ENCODE results near the gene GPC3.

The GPC3 gene

DNA sequence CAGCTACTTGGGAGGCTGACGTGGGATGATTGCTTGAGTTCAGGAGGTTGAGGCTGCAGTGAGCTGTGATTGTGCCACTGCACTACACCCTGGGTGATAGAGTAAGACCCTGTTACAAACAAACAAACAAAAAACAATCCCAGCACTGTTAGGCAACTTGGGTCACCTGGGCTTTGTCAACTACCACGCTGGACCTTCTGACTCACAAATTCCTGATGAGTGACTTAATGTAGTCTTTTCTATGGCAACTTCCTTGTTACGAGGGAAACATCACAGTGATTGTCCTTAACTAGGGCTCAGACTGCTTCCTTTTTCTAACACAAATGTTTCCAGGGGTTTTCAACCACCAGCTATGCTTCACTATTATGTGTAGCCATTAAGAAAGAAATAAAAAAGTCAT is 441.3 kb downstream of the GPC3 start:
- TF ChIP-seq, protein P1, sequence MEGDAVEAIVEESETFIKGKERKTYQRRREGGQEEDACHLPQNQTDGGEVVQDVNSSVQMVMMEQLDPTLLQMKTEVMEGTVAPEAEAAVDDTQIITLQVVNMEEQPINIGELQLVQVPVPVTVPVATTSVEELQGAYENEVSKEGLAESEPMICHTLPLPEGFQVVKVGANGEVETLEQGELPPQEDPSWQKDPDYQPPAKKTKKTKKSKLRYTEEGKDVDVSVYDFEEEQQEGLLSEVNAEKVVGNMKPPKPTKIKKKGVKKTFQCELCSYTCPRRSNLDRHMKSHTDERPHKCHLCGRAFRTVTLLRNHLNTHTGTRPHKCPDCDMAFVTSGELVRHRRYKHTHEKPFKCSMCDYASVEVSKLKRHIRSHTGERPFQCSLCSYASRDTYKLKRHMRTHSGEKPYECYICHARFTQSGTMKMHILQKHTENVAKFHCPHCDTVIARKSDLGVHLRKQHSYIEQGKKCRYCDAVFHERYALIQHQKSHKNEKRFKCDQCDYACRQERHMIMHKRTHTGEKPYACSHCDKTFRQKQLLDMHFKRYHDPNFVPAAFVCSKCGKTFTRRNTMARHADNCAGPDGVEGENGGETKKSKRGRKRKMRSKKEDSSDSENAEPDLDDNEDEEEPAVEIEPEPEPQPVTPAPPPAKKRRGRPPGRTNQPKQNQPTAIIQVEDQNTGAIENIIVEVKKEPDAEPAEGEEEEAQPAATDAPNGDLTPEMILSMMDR (conservative IDR thresholded peaks at IDR 0.05; ENCODE audit: low read depth, low read length), result no peak
- no peak overlapping the region for H3K4me3 ChIP-seq (ENCODE audit: low read depth, low read length)
- DNase-seq (ENCODE audit: low read depth), result peak; percentile 53

DNA sequence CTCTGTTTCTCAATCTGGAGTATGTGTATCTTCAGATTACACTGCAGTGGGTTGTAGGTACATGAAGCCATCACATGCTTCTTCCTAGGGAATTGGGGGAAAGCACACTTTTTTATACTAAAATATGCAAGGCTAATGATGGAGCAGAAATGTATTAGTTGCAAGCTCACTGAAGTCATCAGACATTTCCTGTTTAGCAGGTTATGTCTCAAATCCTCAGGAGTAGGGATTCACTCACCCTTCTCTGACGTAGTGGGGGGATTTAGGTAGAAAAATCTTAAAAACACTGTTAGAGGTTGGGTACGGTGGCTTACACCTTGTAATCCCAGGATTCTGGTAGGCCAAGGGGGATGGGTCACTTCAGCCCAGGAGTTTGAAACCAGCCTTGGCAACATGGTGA is 441.7 kb downstream of the GPC3 start:
- no peak overlapping the region for H3K4me3 ChIP-seq (ENCODE audit: low read depth, low read length)
- DNase-seq (ENCODE audit: low read depth), result no peak
- TF ChIP-seq, protein P1 (conservative IDR thresholded peaks at IDR 0.05; ENCODE audit: low read depth, low read length), result no peak

DNA sequence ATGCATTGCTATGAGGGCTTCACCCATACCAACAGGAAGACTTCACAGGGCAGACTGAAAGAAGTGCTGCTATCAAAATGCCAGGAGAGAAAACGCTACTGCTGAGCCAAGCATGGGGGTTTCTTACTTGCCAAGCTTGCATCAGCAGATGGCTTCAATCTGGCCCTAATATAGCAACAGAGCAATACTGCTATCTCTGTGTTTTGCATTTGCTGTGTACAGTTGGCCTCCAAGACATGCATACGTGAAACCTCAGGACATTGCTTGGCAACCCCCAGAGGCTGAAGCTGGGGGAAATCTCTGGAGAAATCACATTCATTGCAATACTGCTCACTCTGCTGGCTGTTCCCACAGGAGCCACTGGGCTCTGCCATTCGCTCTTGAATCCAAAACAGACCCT is 442.9 kb downstream of the GPC3 start:
- H3K4me3 ChIP-seq (ENCODE audit: low read depth, low read length), result no peak overlapping the region
- TF ChIP-seq, protein P1 (conservative IDR thresholded peaks at IDR 0.05; ENCODE audit: low read depth, low read length), result no peak

DNA sequence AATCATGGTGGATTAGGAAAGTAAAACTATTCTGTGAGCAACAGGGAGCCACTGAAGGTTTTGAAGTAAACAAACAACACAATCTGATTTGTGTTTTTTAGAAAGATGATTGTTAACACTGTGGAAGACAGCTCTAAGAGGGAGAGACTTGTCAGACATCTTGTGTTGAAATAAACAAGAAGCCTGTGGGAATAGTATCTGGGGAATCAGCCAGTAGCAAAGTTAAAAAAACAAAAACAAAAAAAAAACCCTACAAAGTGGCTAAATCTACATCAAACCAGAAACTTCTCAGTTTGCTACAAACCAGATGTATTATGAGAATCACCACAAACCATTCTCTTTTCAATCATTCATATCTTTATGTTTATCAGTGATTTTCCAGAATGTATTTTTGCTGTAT is 444.4 kb downstream of the GPC3 start:
- no peak overlapping the region for H3K4me3 ChIP-seq (ENCODE audit: low read depth, low read length)
- DNase-seq (ENCODE audit: low read depth), result no peak
- TF ChIP-seq, protein P1 (conservative IDR thresholded peaks at IDR 0.05; ENCODE audit: low read depth, low read length), result no peak

More for the DNA sequence above, 442.9 kb downstream of the GPC3 start:
- DNase-seq (ENCODE audit: low read depth), result no peak

DNA sequence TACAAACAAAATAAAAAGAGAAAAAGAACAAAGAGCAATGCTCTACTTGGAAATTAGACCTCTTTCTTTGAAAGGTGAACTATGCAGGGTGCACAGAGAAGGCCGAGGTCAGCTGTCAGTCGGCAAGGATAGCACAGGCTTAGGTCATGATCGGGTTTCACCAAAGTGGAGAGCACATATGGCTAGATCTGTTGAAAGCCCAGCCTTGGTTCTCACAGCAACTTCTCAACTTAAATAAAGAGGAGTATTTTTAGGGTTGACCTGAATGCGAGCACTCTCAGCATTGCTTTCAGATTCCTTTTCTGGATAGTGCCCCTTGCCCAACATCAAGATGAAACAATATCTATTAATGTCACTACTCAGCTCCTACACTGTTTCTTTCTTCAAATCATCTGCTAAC is 447.2 kb downstream of the GPC3 start:
- H3K4me3 ChIP-seq (ENCODE audit: low read depth, low read length), result no peak overlapping the region
- TF ChIP-seq, protein P1 (conservative IDR thresholded peaks at IDR 0.05; ENCODE audit: low read depth, low read length), result no peak
- DNase-seq (ENCODE audit: low read depth), result no peak

DNA sequence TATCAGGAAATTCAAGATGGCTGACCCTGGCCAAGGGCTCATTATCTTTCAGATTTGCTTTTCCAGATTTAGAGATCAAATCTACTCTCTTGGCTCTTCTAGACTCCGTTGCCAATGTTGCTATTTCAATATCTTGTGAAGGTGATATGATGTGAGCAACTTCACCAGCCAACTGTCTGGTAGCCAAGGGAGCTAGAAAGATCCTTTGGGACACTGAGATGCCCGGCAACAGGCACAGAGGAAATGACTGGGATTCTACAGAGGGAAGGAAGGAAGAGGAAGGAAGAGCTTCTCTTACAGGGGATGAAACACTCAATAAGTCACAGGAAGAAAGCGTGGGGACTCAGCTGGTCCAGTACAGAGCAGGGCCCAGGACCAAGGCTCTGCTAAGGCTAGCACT is 448.3 kb downstream of the GPC3 start:
- TF ChIP-seq, protein P1 (conservative IDR thresholded peaks at IDR 0.05; ENCODE audit: low read depth, low read length), result no peak
- H3K4me3 ChIP-seq (ENCODE audit: low read depth, low read length), result no peak overlapping the region
- no peak for DNase-seq (ENCODE audit: low read depth)

DNA sequence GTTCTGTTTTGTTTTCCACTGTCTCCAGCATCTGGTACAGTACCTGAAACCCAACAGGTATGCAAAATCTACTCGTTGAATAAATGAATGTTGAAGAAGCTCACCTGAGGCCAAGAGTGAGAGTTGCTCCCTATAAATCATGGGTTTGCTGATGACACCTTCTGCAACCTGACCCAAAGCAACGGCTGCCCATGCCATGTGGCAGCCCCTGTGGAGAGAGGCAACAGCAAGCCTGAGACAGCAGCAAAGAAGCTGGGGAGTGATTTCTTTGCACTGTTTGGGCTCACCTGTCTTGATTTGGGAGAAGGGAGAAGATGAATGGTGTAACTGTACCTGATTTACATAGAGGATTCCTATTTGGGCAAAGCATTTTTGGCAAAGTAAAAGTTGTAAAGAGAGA is 450.3 kb downstream of the GPC3 start:
- H3K4me3 ChIP-seq (ENCODE audit: low read depth, low read length), result no peak overlapping the region
- TF ChIP-seq, protein P1 (conservative IDR thresholded peaks at IDR 0.05; ENCODE audit: low read depth, low read length), result no peak
- no peak for DNase-seq (ENCODE audit: low read depth)

Measured in choroid plexus epithelial cell (primary cell).